ENCODE results near the gene PRUNE2.

The PRUNE2 gene

DNA sequence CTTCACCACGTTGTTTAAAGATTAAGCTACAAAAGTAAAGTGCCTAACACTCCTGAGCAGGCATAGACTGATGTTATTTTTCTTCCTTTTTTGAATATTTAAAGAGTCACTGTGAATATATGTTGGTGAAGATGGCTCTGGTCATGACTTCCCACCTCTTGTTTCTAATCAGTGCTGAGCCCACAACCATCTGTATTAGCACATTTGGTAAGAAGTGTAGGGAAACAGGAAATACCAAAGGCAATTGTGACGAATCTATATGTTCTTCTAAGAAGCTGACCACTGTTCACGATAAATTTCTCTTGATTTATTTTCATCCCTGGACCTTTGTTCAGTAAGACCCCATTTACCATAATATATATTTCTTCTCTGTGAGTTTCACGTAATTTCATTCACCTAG is 249.9 kb downstream of the PRUNE2 start:
- in situ Hi-C loops (cut with HindIII; ENCODE audit: low sequenced_read_pairs) = no loop called here
- TF ChIP-seq, protein P1, sequence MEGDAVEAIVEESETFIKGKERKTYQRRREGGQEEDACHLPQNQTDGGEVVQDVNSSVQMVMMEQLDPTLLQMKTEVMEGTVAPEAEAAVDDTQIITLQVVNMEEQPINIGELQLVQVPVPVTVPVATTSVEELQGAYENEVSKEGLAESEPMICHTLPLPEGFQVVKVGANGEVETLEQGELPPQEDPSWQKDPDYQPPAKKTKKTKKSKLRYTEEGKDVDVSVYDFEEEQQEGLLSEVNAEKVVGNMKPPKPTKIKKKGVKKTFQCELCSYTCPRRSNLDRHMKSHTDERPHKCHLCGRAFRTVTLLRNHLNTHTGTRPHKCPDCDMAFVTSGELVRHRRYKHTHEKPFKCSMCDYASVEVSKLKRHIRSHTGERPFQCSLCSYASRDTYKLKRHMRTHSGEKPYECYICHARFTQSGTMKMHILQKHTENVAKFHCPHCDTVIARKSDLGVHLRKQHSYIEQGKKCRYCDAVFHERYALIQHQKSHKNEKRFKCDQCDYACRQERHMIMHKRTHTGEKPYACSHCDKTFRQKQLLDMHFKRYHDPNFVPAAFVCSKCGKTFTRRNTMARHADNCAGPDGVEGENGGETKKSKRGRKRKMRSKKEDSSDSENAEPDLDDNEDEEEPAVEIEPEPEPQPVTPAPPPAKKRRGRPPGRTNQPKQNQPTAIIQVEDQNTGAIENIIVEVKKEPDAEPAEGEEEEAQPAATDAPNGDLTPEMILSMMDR (IDR thresholded peaks at IDR 0.05; ENCODE audit: low read depth, low read length) = no peak
- no peak overlapping the region for H3K4me3 ChIP-seq (ENCODE audit: low read depth, low read length)
- DNase-seq (ENCODE audit: low read depth, low spot score) = peak; percentile 12

DNA sequence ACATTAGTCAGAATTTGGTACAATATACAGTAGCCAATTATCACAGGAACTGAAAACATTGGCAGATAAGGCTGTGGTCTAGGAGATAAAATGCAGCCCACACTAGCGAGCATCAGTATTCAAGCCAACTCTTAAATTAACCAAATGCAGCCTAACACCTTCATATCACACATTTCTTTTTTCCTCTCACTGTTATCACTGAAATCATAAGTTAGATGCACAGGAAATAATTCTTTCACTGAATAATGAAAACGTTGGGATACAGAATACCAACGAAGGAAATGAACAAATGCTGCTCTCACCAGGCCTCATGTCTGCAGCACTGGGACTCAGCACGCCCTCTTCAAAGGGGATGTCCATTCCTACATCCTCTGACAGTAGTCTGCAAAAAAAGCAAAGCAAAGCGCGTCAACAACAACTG is 250.8 kb downstream of the PRUNE2 start:
- in situ Hi-C loops (cut with HindIII; ENCODE audit: low sequenced_read_pairs) = no loop called here
- DNase-seq (ENCODE audit: low read depth, low spot score) = peak; percentile 59
- H3K4me3 ChIP-seq (ENCODE audit: low read depth, low read length) = no peak overlapping the region
- TF ChIP-seq, protein P1 (IDR thresholded peaks at IDR 0.05; ENCODE audit: low read depth, low read length) = no peak

DNA sequence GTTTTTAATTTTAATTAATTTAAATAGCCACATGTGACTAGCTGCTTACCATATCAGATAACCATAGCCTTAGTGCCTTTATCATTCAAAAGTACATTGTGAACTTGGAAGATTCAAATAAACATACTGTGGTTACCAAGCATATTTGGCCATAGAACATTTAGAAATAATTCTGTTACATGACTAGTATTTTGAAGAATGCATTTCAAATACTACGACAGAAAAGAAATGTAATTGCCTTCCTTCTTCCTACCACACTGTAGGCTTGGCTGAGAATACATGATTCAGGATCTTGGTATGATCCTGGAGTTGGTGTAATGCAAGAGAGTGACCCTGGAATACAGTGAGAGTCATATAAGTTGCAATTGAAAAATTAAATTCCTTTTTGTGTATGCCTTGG is 251.3 kb downstream of the PRUNE2 start:
- no peak overlapping the region for H3K4me3 ChIP-seq (ENCODE audit: low read depth, low read length)
- TF ChIP-seq, protein P1 (IDR thresholded peaks at IDR 0.05; ENCODE audit: low read depth, low read length) = no peak
- in situ Hi-C loops (cut with HindIII; ENCODE audit: low sequenced_read_pairs) = no loop called here
- peak; percentile 95 for DNase-seq (ENCODE audit: low read depth, low spot score)

DNA sequence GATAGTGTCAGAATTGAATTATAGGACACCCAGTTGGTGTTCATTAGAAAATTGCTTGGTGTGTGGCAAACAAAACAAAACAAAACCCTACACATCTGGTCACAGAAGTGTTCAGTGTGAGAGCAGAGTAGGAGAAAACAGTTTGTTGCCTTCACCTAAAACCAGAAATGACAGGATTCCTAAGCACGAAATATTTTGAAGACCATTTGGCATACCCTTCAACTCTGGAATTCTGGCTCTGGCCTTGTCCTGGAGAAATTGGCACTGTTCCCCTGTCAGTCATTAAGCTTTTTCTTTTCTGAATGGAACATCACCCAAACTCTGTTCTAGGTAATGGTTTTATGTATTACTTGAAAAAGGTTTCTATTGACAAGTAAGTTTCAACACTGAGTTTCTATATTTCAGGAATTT is 251.9 kb downstream of the PRUNE2 start:
- in situ Hi-C loops (cut with HindIII; ENCODE audit: low sequenced_read_pairs) = no loop called here
- TF ChIP-seq, protein P1 (IDR thresholded peaks at IDR 0.05; ENCODE audit: low read depth, low read length) = no peak
- no peak overlapping the region for H3K4me3 ChIP-seq (ENCODE audit: low read depth, low read length)
- no peak for DNase-seq (ENCODE audit: low read depth, low spot score)

DNA sequence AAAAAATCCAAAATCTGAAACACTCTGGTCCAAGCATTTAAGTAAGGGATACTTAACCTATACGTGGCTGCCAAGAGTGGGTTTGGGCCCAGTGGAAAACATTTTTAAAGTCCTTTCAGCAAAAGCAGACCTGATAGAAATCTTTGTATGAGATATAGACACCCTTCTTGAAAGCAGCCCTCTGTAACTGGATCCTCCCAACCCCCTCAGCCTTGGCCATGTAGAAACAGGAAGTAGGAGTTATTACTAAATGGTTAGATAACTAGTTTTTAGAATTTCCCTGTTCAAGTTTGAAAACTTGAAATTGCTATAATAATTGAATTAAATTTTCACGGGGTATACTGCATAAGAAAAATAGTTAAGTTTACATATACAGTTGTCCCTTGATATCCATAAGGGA is 253.0 kb downstream of the PRUNE2 start:
- in situ Hi-C loops (cut with HindIII; ENCODE audit: low sequenced_read_pairs) = no loop called here
- H3K4me3 ChIP-seq (ENCODE audit: low read depth, low read length) = no peak overlapping the region
- TF ChIP-seq, protein P1 (IDR thresholded peaks at IDR 0.05; ENCODE audit: low read depth, low read length) = no peak
- DNase-seq (ENCODE audit: low read depth, low spot score) = peak; percentile 25

DNA sequence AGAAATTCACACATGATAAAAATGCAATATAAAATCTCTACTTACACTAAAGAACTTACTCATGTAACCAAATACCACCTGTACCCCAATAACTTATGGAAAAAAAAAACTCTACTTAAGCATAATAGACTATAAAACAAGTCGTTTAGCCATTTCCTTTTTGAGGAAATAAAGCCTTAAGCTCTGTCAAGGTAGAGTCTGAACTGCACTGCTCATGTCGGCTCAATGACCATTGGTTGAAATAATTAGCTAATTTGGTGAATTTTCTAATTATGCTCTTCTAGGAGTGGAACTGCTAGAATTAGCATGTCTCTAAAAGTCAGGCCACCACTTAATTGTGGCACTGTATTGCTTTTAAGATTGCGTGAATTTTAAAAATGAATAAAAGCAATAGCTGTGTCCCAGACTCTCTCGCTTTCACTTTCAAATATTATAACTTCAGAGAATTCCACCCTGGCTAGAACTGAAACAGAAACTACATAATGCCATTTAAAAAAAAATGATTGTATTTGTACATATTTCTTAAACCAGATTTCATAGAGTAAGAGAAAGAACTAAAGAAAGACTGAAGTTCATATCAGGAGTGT is 254.7 kb downstream of the PRUNE2 start:
- DNase-seq (ENCODE audit: low read depth, low spot score) = peak; percentile 33
- in situ Hi-C loops (cut with HindIII; ENCODE audit: low sequenced_read_pairs) = no loop called here
- TF ChIP-seq, protein P1 (IDR thresholded peaks at IDR 0.05; ENCODE audit: low read depth, low read length) = no peak
- H3K4me3 ChIP-seq (ENCODE audit: low read depth, low read length) = no peak overlapping the region
